HepG2 (cell line): Measurements from ENCODE around the gene PTTG1. TPM values are rescaled to one million over a fixed set of nuclear protein-coding genes. Genes with fewer than 3 reads are reported as not detected.

Experiments
- FOXJ3 ChIP-seq: sonication (generic); formaldehyde crosslinking; IDR thresholded peaks from 2 replicates; pipeline ENCODE4 v1.4.0; 2020; ENCODE audit warnings: missing genetic modification reagents, mild to moderate bottlenecking, borderline replicate concordance
- KIAA2018 ChIP-seq: sonication (generic); formaldehyde crosslinking; IDR thresholded peaks from 2 replicates; pipeline ENCODE4 v1.5.0; 2020; ENCODE audit warnings: mild to moderate bottlenecking, missing genetic modification reagents, borderline replicate concordance
- PRDM10 ChIP-seq: sonication (generic); formaldehyde crosslinking; IDR thresholded peaks from 2 replicates; pipeline ENCODE4 v1.4.0; 2020; ENCODE audit warnings: low read depth, missing genetic modification reagents
- SNAPC5 ChIP-seq: sonication (generic); formaldehyde crosslinking; IDR thresholded peaks from 2 replicates; pipeline ENCODE4 v1.8.1; 2023; ENCODE audit warnings: mild to moderate bottlenecking, missing genetic modification reagents, borderline replicate concordance
- SNRNP70 ChIP-seq: fragments of 200-400 bp; formaldehyde crosslinking; IDR thresholded peaks from 2 replicates; pipeline ENCODE4 v1.6.1; 2017; ENCODE audit warnings: mild to moderate bottlenecking, low read depth, low read length, moderate library complexity
- SP140L ChIP-seq: sonication (generic); formaldehyde crosslinking; IDR thresholded peaks from 2 replicates; pipeline ENCODE4 v1.4.0; 2020; ENCODE audit warnings: missing genetic modification reagents, borderline replicate concordance
- ZBTB8A ChIP-seq: sonication (generic); formaldehyde crosslinking; IDR thresholded peaks from 2 replicates; pipeline ENCODE4 v1.4.0; 2020; ENCODE audit warnings: mild to moderate bottlenecking, low read depth, missing genetic modification reagents, borderline replicate concordance
- ZNF10 ChIP-seq: sonication (generic); formaldehyde crosslinking; IDR thresholded peaks from 2 replicates; pipeline ENCODE4 v1.4.0; 2020; ENCODE audit warnings: mild to moderate bottlenecking, low read depth, missing genetic modification reagents, borderline replicate concordance
- ZNF263 ChIP-seq: sonication (generic); formaldehyde crosslinking; IDR thresholded peaks from 2 replicates; pipeline ENCODE4 v1.4.0; 2020; ENCODE audit warnings: missing genetic modification reagents
- ZNF512B ChIP-seq: sonication (generic); formaldehyde crosslinking; IDR thresholded peaks from 2 replicates; pipeline ENCODE4 v1.5.1; 2020; ENCODE audit warnings: missing genetic modification reagents, mild to moderate bottlenecking, borderline replicate concordance
- ZNF652 ChIP-seq: IDR thresholded peaks from 2 replicates; pipeline ENCODE4 v1.6.1; 2016; ENCODE audit warnings: low read depth, borderline replicate concordance
- ZNF879 ChIP-seq: sonication (generic); formaldehyde crosslinking; IDR thresholded peaks from 2 replicates; pipeline ENCODE4 v1.8.1; 2023; ENCODE audit warnings: missing genetic modification reagents
- ZSCAN12 ChIP-seq: sonication (generic); formaldehyde crosslinking; IDR thresholded peaks from 2 replicates; pipeline ENCODE4 v1.9.0; 2021; ENCODE audit warnings: mild to moderate bottlenecking, missing genetic modification reagents
- polyA plus RNA-seq, 8 experiments: library from polyadenylated mRNA; depleted of rRNA in 3 of 8; stranded (reverse) in 7 of 8; unstranded in 1 of 8; fragments of >200 nt; fragmentation: Illumina TruSeq in 4 of 8; extraction: Trizol in 4 of 8; gene quantifications; 2 replicates each; pipeline versions ENCODE4 v1.2.1 to v1.2.3, GENCODE V29; 2011 to 2016; ENCODE audit warnings: low read depth in 4 of 8, missing spikeins in 1 of 8, mixed read lengths in 1 of 8; ENCODE audit not compliant: insufficient read depth in 1 of 8
- total RNA-seq, 5 experiments: library from RNA; depleted of rRNA; stranded (reverse); fragments of >200 nt; fragmentation: Illumina TruSeq; extraction: Trizol; gene quantifications; 2 replicates each; pipeline ENCODE4 v1.2.3, GENCODE V29; 2016; ENCODE audit warnings: low read depth in 1 of 5

Gene PTTG1
- total and polyA plus RNA-seq, 2 of the 13 experiments (the other 11 are each of a cell fraction or from before 2014, with no cell fraction given), result 102 to 161 TPM

GRCh38 chr5:160418561-160419457 lies 2.8 kb upstream of the PTTG1 start, which contains the start of gene SLU7 (continued):
- TF ChIP-seq PRDM10 (no peak), ZSCAN12 (no peak), ZNF10 (CRISPR knock-in tag) (no peak), SNRNP70 (no peak), FOXJ3 (no peak), ZNF652 (CRISPR knock-in tag) (no peak), ZBTB8A (CRISPR knock-in tag) (no peak), KIAA2018 (no peak), ZNF879 (CRISPR knock-in tag) (no peak), SNAPC5 (CRISPR knock-in tag) (no peak), SP140L (CRISPR knock-in tag) (no peak), ZNF263 (CRISPR knock-in tag) (no peak), ZNF512B (CRISPR knock-in tag) (no peak)
